GM19467 (cell line): ENCODE measurements around the gene NXN.
"Not testable (repeated sequence)": the region's sequence is repeated elsewhere in the genome, so short reads cannot be mapped to it uniquely, and the experiment has no call there.

Experiments
- ATAC-seq: cut with Tn5 transposase; IDR thresholded peaks from one replicate; pipeline ENCODE4 v1.9.1; 2021; ENCODE audit warnings: mild to moderate bottlenecking, moderate library complexity; ENCODE audit not compliant: unreplicated experiment

NXN gene

GRCh38 chr17:836151-836550 is 143.4 kb downstream of the NXN start:
- no peak for ATAC-seq

DNA sequence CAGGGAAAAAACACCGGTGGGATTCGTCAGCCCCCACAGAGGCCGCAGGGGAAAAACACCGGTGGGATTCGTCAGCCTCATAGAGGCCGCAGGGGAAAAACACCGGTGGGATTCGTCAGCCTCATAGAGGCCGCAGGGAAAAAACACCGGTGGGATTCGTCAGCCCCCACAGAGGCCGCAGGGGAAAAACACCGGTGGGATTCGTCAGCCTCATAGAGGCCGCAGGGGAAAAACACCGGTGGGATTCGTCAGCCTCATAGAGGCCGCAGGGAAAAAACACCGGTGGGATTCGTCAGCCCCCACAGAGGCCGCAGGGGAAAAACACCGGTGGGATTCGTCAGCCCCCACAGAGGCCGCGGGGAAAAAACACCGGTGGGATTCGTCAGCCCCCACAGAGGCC is 143.9 kb downstream of the NXN start:
- ATAC-seq: not testable (repeated sequence)

GRCh38 chr17:835263-835662 is 144.3 kb downstream of the NXN start:
- ATAC-seq: no peak

- ATAC-seq: no peak
Measured at GRCh38 chr17:834136-834535, 145.4 kb downstream of the NXN start.

- ATAC-seq: no peak
Measured at GRCh38 chr17:830950-831349, 148.6 kb downstream of the NXN start.

- no peak for ATAC-seq
Measured at GRCh38 chr17:830381-830780, 149.2 kb downstream of the NXN start.

- not testable (repeated sequence) for ATAC-seq
Measured at GRCh38 chr17:829614-830013, 150.0 kb downstream of the NXN start.

GRCh38 chr17:828761-829160 is 150.8 kb downstream of the NXN start:
- ATAC-seq: no peak

DNA sequence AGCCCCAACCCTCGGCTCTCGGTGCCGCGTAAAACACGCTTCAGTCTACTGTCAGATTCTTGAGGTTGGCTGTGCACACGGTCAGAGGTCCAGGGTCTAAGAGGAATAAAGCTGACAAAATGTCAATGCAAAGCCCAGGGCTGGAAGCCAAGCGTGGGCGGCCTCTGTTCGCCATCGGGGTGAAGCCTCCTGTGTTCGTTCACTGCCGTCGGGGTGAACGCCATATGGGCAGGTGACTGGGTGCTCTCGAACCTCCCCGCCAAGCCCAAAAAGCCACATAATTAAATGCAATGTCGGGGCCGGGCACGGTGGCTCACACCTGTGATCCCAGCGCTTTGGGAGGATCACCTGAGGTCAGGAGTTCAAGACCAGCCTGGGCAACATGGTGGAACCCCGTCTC is 152.8 kb downstream of the NXN start:
- no peak for ATAC-seq

DNA sequence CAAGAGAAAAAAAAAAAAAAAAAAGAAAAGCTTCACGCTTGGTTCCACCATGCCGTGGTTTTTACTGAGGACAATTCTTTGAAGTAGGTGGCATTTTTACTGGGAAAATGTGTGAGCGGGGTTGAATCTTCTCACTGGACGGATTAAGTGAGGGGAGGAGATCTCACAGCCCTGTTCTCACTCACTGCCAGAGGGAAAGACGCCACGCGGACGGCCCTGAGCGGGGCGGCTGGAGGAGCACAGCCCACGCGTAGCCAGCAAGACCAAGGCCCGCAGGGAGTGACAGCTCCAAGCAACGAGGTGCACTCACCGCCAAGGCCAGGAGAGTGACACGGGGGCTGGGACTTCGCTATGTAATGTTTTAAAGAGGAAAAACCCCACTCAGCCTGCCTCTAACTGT is 154.4 kb downstream of the NXN start:
- no peak for ATAC-seq

DNA sequence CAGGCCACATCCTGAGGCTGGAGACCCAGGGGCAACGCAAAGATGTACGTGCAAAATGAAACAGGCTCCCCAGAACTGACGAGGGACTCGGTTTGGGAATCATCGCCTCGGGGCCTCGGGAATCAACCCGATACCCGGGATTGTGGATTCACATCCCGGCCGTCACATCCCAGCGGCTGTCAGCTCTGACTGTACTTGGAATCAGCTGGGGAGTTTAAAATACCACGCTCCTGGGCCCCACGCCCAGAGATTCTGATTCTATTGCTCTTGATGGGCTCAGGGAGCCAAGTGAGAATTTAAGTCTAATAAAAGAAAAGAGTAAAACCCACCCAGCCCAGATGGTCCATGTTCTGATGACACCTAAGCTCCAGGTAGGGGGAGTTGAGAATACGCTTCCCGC is 155.2 kb downstream of the NXN start:
- no peak for ATAC-seq

DNA sequence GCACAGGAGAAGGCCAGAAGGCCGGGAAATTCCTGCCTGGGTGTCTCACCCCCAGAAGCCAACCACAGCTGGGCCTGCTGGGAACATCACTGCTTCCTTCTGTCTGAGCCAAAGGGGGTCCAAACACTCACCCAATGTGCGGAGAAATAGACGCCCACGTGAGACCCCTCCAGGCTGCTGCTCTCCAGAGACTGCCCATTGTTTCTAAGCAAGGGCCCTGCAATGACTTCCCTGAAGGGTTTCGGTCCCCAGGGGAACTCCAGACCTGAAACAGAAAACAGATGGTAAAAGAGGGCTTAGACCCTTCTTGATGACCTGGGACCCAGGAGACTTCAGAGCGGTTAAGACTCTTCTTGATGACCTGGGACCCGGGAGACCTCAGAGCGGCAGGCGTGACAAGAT is 156.1 kb downstream of the NXN start:
- ATAC-seq: no peak

- ATAC-seq: no peak
Measured at GRCh38 chr17:819251-819650, 160.3 kb downstream of the NXN start.

GRCh38 chr17:814371-814770 is 165.2 kb downstream of the NXN start:
- ATAC-seq: no peak

DNA sequence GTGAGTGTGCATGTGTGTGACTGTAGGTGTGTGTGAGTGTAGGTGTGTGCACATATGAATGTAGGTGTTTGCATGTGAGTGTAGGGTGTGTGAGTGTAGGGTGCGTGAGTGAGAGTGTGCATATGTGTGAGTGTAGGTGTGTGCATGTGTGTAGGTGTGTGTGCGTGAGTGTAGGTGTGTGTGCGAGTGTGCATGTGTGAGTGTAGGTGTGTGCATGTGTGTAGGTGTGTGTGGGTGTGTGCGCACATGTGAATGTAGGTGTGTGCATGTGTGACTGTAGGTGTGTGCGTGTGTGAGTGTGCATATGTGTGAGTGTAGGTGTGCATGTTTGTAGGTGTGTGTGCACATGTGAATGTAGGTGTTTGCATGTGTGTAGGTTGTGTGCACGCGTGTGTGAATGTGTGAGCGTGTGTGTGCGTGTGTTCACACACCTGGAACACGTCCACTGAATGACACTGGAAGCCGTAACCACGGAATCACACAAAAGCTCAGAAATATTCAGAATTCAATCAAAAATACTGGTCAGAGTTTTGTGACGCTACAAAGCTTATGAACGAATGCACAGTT is 166.9 kb downstream of the NXN start:
- ATAC-seq: no peak

DNA sequence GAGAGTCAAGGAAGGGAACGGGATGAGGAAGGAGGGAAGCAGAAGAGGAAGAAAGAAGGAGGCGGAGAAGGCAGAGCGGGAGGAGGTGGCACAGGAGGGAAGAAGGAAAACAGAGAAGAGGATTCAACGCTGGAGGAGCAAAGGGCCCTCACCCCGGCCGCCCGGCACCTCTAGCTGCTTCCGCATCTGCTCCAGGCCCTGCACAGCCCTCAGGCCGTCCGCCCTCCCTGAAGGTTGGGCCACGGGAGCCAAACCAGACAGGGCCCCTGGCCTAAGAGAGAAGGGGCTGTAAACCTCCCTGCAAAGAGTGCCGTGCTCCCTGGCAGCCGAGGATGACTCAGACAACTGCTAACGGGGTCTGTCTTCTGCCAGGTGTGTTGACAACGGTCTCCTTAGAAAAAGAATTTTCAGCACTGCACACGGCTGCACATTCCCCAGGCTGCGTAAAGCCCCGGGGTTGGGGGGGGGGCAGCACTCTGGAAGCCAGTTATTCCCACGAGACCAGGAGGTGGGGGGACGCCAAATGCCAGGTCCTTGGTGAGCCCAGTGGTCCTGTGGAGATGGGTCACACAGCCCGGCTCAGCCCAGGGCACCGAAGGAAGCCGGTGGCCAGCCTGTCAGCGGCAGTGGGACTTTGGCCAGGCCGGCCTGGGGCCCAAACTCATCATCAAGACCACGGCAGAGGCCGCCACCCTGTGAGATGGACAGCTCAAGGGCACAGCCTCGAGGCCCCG is 168.4 kb downstream of the NXN start:
- ATAC-seq: no peak

DNA sequence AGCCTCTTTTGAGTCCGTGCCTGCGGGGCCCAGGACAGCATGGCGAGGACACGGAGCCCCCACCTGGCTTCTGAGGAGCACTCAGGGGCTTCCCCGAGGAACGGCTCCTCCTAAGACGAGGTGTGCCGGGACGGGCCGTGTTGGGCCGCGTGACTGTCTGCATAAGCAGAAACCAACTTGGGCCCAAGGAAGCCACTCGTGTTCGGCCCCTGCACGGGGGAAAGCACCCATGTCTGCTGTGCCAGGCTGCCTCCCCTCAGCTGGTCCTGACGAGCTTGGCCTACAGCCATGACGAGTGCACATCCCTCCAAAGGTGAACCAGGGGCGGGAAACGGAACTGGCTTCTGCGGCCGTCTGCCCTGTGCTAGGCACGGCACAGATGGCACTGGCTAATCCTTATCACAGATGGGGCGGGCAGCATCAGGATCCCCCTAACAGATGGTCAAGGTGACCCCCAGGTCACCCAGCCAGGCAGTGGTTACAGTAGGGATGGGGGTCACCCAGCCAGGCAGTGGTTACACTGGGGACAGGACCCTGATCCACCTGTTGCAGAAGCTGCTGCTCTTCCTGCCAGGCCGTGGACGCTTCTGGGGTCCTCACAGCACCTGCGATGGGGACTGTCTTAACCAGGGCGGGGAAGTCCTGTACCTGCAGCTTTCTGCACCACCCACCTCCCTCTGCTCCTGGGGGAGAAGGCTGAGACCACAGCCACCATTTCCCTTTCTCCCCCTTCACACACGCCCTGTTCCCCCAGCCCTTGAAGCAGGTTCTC is 171.9 kb downstream of the NXN start:
- no peak for ATAC-seq

DNA sequence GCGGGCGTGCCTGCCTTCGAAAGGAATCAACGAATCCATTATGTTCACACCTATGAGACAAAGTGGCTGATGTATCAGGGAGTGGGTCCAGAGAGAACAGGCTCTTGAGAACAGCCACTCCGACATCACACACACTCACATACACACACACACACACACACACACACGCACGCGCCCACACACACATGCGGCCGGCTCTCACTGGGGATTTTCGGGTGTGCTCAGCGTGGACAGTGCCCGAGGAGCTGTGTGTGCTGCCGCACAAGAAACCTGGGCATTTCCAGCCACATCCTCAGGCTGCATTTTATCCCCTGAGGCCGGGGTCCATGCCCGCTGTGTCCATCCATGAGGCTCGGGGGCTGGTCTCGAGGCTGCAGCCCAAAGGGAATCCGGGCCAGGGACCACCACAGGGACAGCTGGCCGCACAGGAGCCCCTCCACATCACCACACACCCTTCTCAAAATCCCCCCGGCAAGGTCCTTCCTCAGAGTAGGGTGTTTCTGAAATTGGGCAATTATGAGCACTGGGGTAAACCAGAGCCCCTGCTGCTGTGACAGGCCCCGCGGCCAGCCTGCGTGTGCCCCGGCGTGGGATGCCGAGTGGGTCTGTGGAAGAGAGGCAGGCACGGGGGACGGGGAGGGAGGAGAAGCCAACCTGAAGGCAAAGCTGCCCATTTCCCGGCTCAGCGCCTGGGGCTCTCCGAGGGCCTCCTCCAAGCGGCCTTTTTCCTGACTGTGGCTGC is 172.6 kb downstream of the NXN start:
- ATAC-seq: no peak

DNA sequence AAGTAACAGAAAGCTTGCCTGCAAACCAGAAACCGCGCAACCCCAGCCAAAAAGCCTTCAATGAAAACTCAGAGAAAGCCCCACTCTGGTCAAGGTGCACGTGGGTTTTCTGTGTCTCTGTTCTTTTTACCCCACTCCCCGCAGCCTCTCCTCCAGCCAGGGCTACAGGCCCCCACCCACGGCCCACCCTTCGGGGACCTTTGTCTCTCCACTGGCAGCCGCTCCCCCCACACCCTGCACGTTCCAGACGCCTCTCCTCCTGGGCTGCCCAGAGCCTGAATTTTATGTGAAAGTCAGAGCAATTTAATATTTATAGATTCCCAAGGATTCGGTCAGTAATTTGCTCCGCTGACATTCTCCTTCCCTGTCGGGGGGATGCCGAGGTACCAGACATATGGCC is 173.2 kb downstream of the NXN start:
- ATAC-seq: no peak

GRCh38 chr17:805886-806285 is 173.7 kb downstream of the NXN start:
- ATAC-seq: not testable (repeated sequence)
